ENCODE results near the gene IZUMO4.

DNA sequence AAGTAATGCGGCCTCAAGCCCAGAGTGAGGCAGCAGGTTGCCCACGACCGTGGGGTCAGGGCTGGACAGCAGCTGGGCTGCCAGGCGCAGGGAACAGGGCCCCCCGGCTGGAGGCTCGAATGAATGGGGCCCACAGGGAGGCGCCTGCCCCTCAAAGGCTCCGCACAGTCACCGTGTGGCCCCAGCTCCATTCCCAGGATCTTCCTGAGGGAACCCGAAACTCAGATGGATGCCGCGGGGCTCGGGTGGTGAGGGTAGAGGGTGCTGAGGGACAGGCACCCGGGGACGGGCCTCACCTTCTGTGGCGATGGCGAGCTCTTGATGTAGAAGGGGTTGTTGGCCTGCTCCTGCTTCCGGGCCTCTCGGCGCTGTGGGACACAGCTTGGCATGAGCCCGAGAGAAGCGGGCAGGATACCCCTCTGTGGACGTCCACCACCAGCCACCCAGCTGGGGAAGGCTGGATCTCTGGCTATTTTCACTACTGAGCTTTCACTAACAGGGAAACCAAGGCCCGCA, 19.3 kb downstream of the IZUMO4 start:
- TF ChIP-seq POLR2A (IDR thresholded peaks at IDR 0.05; ENCODE audit: low read depth, low read length) (no peak), POLR2AphosphoS5 (IDR thresholded peaks at IDR 0.05; ENCODE audit: low read depth, low read length) (no peak), TAF1 (IDR thresholded peaks at IDR 0.05; ENCODE audit: borderline replicate concordance, low read depth, low read length) (no peak)

Data from GM12892 (cell line).